SHP77 (cell line): ENCODE results near the gene YARS2.
"Not testable (repeated sequence)": the region's sequence is repeated elsewhere in the genome, so short reads cannot be mapped to it uniquely, and the experiment has no call there.

ENCODE experiments used
- DNase-seq, 2 experiments: peaks; one replicate each; lab custom pipeline; 2025; lab: John Stamatoyannopoulos, UW

Gene YARS2

DNA sequence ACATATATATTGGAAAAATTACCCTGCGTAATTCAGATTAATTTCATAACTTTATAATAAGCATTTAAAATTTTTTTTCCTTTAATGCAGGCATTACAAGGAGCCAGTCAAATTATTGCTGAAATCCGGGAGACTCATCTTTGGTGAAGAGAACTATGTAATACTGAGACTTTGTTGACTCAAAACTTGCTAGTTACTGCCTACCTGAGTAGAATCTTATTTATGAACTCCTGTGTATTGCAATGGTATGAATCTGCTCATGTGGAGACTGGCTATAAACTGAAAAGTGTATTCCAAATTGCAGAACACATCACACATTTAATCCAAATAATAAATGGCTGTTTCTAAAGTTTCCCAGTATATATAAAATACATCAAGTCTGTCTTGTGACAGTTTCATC lies 12.4 kb downstream of the YARS2 start:
- DNase-seq: no peak

DNA sequence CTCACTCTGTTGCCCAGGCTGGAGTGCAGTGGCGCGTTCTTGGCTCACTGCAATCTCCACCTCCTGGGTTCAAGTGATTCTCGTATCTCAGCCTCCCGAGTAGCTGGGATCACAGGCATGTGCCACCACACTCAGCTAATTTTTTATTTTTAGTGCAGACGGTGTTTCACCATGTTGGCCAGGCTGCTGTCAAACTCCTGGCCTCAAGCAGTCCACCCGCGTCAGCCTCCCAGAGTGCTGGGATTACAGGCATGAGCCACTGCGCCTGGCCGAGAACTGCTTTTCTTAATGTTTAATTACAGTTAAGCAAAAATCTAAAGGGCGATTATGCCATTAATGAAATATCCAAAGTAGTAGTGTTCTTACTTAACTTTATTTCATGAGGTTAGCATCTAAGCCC lies 13.6 kb downstream of the YARS2 start:
- DNase-seq: no peak

DNA sequence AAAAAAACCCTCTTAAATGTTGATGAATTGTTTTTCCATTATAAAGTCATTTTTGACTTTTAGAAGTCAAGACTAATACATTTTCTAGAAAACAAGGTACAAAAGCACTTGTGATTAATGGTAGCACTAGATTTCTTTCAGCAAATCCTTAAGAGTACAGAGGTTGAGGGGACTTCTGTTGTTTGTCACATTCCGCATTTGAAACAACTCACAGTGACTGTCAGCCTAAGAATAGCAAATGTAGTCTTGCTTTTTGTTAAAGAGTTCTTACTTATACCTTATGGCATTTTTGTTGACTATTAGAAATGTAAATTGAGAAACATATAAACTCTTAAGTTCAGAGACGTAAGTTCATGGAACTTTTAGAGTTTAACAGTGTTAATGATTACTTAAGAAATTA lies 16.4 kb downstream of the YARS2 start:
- DNase-seq: no peak

DNA sequence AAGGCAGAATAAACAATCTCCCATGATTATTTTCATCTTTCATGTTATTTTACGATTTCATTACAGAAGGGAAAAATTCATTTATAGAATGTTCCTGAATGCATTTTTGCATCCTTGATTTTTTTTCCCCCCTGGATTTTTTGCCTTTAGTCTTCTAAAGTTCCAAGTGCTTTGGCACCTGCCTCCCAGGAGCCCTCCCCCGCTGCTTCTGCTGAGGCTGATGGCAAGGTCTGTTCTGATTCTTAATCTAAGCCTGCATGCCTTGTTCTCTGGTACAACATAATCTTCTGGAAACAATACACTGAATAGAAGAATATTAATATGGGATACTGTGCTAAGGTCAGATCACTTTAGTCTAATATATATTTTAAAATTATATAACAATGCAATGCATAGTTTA lies 18.0 kb downstream of the YARS2 start:
- DNase-seq: no peak

DNA sequence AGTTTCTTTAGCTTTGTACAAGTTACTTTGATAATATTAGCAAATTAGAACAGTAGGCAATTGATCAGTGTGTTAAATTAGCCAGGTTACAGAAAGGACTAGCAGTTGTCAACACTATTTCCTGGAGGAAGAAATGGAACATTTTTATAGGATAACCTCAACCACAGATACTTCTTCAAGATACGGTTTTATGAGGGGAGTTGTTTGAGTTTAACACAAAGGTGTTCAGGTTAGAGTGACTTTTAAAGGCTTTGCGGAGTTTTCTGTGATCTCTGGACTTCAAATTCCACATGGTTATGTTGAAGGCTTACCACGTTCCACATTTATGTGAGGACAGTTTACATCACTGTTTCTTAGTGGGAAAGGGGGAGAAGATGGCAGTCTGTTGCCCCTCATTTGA lies 19.3 kb downstream of the YARS2 start:
- no peak for DNase-seq

DNA sequence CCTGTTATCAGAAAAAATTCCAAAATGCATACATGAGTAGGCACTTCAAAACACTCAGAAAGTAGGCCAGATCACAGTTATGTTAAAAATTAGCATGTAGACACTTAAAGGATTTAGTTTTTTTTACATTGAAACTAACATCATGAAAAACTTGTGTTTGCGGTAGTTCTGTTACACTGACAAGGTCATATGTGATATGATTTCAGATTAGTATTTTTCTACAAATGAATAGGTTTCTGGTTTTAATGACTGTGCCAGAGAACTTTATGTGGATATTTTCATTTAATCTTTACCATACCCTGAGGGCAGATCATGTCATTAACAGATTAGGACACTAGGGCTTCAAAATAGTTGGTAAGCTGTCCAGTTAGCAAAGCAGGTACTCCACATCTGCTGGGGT lies 20.7 kb downstream of the YARS2 start:
- DNase-seq: no peak

DNA sequence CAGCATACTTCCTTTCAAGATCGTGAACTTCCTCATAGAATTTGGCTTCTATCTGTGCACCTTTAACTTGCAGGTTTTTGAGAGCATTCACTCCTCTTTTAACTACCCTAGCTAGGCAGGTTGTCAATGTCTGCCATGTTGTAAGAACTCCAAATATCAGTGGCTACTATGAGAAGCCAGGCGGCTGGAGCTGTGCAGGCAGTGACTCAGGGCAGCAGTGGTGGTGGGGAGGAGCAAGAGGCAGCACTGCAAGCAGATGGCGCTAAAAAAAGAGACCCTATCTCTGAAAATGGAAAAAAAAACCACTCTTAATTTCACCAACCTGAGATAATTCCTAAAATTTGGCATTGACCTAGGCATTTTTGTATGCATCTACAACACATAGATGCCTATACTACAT lies 28.5 kb downstream of the YARS2 start:
- DNase-seq: no peak

DNA sequence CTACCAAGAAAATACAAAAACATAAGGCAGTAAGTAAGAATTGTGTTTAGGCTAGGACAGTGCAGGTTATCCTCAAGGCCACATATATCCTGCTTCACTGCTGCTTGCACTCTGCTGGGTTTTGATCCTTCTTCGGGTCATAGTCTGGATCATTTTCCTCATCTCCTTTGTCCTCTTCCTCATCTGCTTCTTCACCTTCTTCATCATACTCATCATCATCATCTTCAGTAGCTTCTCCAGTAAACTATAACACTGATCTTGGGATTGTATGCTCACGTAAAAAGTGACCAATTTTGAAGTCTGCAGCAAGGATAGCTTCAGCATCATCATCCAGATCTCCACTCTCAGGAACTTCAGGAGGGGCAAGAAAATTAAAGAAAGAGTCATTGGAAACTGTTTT lies 29.4 kb downstream of the YARS2 start:
- DNase-seq: no peak

DNA sequence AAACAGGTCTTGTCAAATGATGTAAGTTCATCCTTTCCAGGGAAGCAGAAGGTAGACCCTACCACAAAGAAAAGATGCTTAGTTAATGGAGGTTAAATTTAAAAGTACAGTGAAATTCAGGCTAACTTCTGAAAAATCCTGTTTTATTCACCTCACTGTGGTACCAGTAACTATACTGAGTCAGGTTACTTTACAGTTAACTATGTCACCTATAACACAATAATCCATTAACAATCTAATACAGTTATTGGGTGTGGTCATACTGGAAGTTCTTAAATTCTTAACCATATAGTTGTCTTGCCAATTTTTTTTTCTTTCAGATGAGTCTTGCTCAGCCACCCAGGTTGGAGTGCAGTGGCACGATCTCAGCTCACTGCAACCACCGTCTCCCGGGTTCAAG lies 30.4 kb downstream of the YARS2 start:
- not testable (repeated sequence) for DNase-seq

DNA sequence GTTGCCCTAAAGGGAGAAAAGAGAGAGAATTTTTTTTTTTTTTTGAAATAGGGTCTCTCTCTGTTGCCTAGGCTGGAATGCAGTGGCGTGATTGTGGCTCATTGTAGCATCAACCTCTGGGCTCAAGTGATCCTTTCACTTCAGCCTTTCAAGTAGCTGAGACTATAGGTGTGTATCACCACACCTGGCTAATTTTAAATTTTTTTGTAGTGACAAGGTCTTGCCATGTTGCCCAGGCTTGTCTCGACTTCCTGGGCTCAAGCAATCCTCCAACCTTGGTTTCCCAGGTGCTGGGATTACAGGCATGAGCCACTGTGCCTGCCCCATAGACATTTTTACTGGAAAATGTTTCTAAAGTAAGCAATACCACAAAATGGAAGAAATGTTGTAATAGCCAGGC lies 36.8 kb downstream of the YARS2 start:
- DNase-seq: no peak

DNA sequence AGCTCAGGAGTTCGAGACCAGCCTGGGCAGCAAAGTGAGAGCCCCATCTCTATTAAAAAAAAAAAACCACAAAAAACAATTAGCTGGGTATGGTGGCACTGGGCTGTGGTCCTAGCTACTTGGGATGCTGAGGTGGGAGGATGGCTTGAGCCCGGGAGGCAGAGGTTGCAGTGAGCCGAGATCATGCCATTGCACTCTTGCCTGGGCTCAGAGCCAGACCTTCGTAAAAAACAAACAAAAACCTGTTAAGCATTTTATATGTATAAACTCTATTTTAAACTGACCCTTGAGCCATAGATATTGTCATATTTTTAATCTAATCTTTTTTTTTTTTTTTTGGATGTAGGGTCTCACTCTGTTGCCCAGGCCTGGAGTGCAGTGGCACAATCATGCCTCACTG lies 40.9 kb downstream of the YARS2 start:
- no peak for DNase-seq

DNA sequence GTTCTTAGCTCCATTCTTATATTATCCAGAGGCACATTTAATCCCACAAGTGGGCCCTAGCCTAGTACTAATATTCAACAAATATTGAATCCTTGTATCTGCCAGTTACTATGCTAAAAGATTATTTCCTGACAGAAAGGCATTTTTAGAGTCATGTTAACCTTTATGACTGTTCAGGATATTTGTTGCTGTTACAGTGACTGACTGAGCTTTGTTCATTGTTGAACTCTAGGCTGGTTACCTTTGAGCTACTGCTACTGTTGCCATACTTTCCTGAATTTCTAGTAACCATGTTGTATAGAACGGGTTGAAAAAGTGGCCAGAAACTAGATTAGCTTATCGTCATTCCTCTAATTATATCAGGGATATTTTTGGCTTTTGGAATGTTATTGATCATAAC lies 46.8 kb downstream of the YARS2 start:
- DNase-seq: no peak

DNA sequence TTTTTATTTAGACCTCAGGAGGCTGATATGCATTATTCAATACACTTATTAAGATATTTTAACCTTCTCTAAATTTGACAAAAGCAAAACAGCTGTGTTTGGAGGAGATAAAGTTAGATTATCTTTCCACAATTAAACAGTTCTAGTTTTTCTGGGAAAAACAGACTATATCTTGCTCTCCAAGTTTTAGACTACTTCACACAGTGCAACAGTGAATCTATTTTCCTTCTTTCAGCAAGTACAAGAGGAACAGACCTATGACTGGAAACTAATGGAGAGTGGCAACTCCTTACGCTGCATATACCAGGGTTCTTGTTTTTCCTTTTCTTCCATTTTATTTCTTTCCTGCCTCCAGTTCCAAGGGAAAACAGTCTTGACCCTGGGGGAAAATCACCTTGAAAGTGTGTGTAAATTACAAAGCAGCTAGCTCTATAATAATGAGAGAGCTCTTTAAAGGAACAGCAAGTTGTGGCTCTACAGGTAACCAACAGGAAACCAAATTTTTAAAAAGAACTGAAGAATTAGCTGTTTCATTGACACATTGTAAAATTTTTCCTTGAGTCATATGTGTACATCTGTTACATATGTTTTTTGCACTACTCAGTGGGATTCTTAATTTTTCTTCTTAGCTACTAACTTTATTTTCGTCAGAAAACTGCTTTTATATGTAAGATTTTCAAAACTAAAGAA lies 49.2 kb downstream of the YARS2 start:
- no peak for DNase-seq

DNA sequence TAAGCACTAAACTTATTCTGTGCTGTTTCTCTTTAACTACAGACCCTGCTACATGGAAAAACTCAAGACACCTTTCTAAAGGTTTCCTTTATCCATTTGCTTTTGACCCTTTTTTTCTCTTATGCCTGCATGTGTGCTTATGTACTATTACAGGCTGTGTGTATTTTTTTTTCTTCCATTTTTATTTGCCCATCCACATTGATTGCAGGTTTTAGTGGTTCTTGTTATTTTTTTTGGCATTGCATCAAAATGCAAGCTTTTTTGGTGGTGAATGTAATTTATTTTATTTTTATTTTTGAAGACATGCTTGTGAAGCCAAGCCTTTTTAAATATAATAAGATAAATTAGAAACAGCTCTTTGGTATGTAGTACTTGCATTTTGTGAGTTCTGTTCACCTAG lies 49.9 kb downstream of the YARS2 start:
- DNase-seq: no peak

DNA sequence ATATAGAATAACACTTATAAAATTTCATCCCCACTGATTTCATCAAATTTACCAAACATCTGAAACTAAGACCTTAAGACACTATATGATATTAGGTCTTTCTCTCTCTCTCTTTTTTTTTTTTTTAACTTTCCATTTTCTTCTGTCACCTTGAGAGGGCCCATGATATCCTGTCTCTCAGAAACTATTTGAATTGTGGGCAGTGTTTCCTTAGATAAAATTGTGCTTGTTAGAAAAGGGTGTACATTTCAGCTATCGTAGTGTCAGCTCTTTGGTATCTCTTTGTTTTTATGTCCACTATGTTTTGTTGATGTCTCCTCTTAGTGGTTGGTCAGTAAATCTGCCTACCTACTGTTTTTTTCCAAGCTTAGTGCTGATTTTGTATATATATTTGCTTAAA lies 52.8 kb downstream of the YARS2 start:
- no peak for DNase-seq

DNA sequence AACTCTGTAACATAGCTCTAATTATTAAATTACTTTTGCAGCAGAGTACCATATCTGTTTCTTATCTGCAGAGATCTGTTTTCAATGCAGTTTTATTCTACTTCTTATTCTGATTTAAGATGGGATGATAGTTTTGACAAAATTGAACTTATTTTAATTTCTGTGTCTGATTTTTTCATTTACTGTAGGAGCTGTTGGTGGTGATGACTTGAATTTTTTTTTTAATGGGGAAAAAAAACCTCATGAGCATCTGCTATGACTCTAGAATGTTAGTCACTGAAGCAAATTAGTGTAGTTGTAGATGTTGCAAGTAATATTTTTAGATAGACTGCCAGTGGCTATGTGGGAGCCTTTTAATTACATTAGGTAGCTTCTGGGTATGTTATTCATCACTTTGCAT lies 53.2 kb downstream of the YARS2 start:
- DNase-seq: no peak

DNA sequence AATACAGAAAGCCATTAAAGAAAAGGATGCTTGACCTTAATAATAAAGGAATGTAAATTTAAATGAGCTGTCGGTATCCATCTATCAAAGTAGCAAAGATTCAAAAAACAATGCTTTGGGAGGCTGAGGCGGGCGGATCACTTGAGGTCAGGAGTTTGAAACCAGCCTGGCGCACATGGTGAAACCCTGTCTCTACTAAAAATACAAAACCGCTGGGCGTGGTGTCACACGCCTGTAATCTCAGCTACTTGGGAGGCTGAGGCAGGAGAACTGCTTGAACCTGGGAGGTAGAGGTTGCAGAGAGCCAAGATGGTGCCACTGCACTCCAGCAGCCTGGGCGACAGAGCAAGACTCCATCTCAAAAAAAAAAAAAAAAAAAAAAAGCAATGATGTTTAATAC lies 56.3 kb downstream of the YARS2 start:
- DNase-seq: not testable (repeated sequence)

DNA sequence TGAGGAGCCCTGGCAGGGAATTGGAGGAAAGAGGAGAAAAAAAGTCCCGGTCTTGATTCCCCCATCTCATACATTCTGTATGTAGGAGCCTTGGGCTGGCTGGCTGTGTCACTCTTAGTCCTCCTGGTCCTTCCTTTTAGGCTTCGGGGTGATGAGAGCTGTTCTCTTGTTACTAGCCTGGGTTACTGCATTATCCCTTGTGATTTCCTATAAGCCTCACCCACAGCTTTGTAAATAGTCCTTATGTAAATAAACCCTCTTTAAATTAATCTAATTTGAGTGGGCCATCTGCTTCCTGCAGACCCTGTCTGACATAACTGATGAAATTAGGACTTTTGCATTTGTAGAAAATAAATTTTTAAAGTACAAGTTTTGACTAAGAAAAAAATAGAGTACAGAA lies 57.4 kb downstream of the YARS2 start:
- peak; percentile 55 to 72 for DNase-seq

DNA sequence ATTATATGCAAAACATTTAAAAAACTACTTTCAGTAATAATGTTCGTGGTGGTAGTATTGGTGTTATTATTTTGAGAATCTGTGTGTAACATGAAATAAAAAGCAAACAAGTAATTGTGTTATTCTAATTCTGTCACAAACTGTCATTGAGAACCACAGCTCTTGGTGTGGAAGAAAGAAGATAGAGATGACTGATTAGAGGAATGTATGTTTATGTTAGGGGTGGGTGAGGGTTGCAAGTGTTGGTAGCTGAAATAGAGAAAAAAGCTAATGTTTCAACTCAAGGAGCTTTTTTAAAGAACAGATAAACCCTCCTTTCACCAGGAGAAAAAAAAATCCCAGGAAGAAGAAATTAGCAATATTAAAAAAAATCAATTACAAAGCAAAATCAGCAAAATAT lies 58.3 kb downstream of the YARS2 start:
- no peak for DNase-seq
